Rectal smooth muscle tissue (tissue), 1 donor: ENCODE data around the gene STARD3.

Experiments used
- H3K27ac ChIP-seq: one replicate; pipeline ENCODE4 v1.7.0; 2013; ENCODE audit warnings: low read depth, low read length, inconsistent platforms
- H3K27me3 ChIP-seq: one replicate; pipeline ENCODE4 v1.7.0; 2013; ENCODE audit warnings: low read length; ENCODE audit not compliant: control insufficient read depth, insufficient read depth
- H3K36me3 ChIP-seq: one replicate; pipeline ENCODE4 v1.7.0; 2013; ENCODE audit warnings: low read length; ENCODE audit not compliant: control insufficient read depth, insufficient read depth
- H3K4me1 ChIP-seq: one replicate; pipeline ENCODE4 v1.7.0; 2013; ENCODE audit warnings: low read length; ENCODE audit not compliant: control insufficient read depth, insufficient read depth
- H3K4me3 ChIP-seq: one replicate; pipeline ENCODE4 v1.7.0; 2013; ENCODE audit warnings: low read length
- H3K9ac ChIP-seq: one replicate; pipeline ENCODE4 v1.7.0; 2013; ENCODE audit warnings: low read length

STARD3 gene

GRCh38 chr17:39599665-39600231 is 37.2 kb upstream of the STARD3 start:
- no peak overlapping the region for H3K4me3 ChIP-seq
- no peak overlapping the region for H3K9ac ChIP-seq
- no peaks in the 10 kb centered on the region for H3K36me3 ChIP-seq
- H3K27me3 ChIP-seq, result peaks cover 60% of the 10 kb centered on the region
- H3K27ac ChIP-seq, result no peak overlapping the region
- no peaks in the 10 kb centered on the region for H3K4me1 ChIP-seq

- H3K4me1 ChIP-seq, result no peaks in the 10 kb centered on the region
- no peak overlapping the region for H3K27ac ChIP-seq
- H3K9ac ChIP-seq, result no peak overlapping the region
- no peak overlapping the region for H3K4me3 ChIP-seq
- H3K36me3 ChIP-seq, result no peaks in the 10 kb centered on the region
- H3K27me3 ChIP-seq, result peaks cover 57% of the 10 kb centered on the region
Measured at GRCh38 chr17:39600288-39600996, 36.5 kb upstream of the STARD3 start.

GRCh38 chr17:39600997-39601597 is 35.8 kb upstream of the STARD3 start:
- no peak overlapping the region for H3K4me3 ChIP-seq

GRCh38 chr17:39601758-39602532 is 35.0 kb upstream of the STARD3 start:
- Histone ChIP-seq H3K27ac (no peak overlapping the region), H3K4me1 (no peaks in the 10 kb centered on the region), H3K27me3 (peaks cover 58% of the 10 kb centered on the region), H3K9ac (no peak overlapping the region), H3K36me3 (no peaks in the 10 kb centered on the region), H3K4me3 (no peak overlapping the region)

More at GRCh38 chr17:39600997-39601597, 35.8 kb upstream of the STARD3 start:
- Histone ChIP-seq H3K36me3 (no peaks in the 10 kb centered on the region), H3K27ac (no peak overlapping the region), H3K27me3 (peaks cover 56% of the 10 kb centered on the region), H3K4me1 (no peaks in the 10 kb centered on the region), H3K9ac (no peak overlapping the region)

GRCh38 chr17:39602533-39603303 is 34.2 kb upstream of the STARD3 start:
- Histone ChIP-seq H3K4me1 (no peaks in the 10 kb centered on the region), H3K36me3 (no peaks in the 10 kb centered on the region), H3K27ac (no peak overlapping the region), H3K27me3 (peaks cover 60% of the 10 kb centered on the region), H3K9ac (no peak overlapping the region), H3K4me3 (no peak overlapping the region)

- Histone ChIP-seq H3K36me3 (no peaks in the 10 kb centered on the region), H3K4me1 (no peaks in the 10 kb centered on the region), H3K9ac (no peak overlapping the region), H3K27me3 (peaks cover 59% of the 10 kb centered on the region), H3K27ac (no peak overlapping the region), H3K4me3 (no peak overlapping the region)
Measured at GRCh38 chr17:39603304-39604016, 33.5 kb upstream of the STARD3 start.

- H3K27me3 ChIP-seq, result peaks cover 55% of the 10 kb centered on the region
- no peaks in the 10 kb centered on the region for H3K36me3 ChIP-seq
- no peaks in the 10 kb centered on the region for H3K4me1 ChIP-seq
- no peak overlapping the region for H3K4me3 ChIP-seq
- no peak overlapping the region for H3K27ac ChIP-seq
- no peak overlapping the region for H3K9ac ChIP-seq
Measured at GRCh38 chr17:39604911-39605491, 31.9 kb upstream of the STARD3 start.

- no peaks in the 10 kb centered on the region for H3K4me1 ChIP-seq
- H3K4me3 ChIP-seq, result peak overlapping the region; percentile 46
- no peak overlapping the region for H3K27ac ChIP-seq
- no peak overlapping the region for H3K9ac ChIP-seq
- H3K36me3 ChIP-seq, result no peaks in the 10 kb centered on the region
- peaks cover 50% of the 10 kb centered on the region for H3K27me3 ChIP-seq
Measured at GRCh38 chr17:39605492-39606433, 31.2 kb upstream of the STARD3 start.

GRCh38 chr17:39606434-39607056 is 30.4 kb upstream of the STARD3 start:
- Histone ChIP-seq H3K9ac (no peak overlapping the region), H3K27me3 (peaks cover 45% of the 10 kb centered on the region), H3K27ac (no peak overlapping the region), H3K36me3 (no peaks in the 10 kb centered on the region), H3K4me1 (no peaks in the 10 kb centered on the region), H3K4me3 (peak overlapping the region; percentile 46)

GRCh38 chr17:39607057-39607850 is 29.7 kb upstream of the STARD3 start:
- Histone ChIP-seq H3K4me3 (no peak overlapping the region), H3K9ac (no peak overlapping the region), H3K4me1 (no peaks in the 10 kb centered on the region), H3K36me3 (no peaks in the 10 kb centered on the region), H3K27ac (no peak overlapping the region), H3K27me3 (peaks cover 44% of the 10 kb centered on the region)
